GOT3 (cell line): ENCODE data around the gene ZC3H12D.
"Not testable (repeated sequence)": the region's sequence is repeated elsewhere in the genome, so short reads cannot be mapped to it uniquely, and the experiment has no call there.

Experiments used
- DNase-seq: peaks from one replicate; lab custom pipeline; 2025; ENCODE audit warnings: mixed read lengths; lab: John Stamatoyannopoulos, UW

ZC3H12D gene

DNA sequence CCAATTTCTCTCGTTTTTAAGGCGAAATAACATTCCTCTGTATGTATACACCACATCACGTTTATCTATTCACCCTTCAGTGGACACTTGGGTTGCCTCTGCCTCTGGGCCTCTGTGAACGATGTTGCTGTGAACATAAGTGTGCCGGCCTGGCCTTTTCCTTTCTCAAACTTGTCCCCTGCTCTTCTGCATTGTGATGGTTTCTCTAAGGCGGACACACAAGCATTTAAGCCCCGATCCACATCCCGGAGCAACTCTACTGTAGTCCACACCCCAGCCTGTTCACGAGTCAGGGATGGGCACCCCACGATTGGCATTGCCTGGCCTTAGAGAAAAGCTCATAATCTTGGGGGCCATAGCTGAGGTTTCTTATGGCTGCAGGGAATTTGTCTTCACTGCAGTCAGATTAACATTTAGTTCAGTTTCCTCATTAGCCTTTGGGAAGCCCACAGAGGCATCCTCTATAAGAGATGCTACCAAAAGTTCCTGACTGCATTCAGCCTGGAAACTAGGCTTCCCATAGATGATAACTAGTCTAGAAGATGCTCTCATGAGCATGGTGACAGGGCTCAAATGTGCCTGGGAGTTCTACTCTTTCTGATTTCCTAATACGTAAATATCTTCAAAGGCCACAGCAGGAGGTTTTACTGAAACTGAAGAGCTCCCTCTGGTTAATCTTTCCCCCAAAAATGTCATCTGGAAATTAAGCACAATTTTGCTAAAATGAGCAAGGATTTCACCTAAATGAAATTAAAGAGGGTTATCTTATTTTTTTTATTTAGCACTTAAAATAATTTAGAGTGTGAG, 762 bp downstream of the ZC3H12D start:
- no peak for DNase-seq

DNA sequence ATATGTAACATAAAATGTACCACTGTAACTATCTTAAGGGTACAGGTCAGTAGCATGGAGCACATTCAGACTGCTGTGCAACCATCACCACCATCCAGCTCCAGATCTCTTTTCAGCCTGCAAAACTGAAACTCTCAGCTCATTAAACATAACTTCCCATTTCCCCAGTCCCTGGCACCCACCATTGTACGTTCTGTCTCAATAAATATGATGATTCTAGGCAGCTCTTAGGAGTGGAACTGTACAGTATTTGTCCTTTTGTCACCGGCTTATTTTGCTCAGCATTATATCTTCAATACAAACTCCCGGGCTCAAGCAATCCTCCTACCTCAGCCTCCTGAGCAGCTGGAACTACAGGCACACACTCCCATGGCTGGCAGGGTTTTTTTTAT, 1.5 kb downstream of the ZC3H12D start:
- no peak for DNase-seq

- DNase-seq, result no peak
Measured at GRCh38 chr6:149482545-149483333, 2.1 kb downstream of the ZC3H12D start.

GRCh38 chr6:149480502-149481280, 4.1 kb downstream of the ZC3H12D start:
- DNase-seq, result no peak

DNA sequence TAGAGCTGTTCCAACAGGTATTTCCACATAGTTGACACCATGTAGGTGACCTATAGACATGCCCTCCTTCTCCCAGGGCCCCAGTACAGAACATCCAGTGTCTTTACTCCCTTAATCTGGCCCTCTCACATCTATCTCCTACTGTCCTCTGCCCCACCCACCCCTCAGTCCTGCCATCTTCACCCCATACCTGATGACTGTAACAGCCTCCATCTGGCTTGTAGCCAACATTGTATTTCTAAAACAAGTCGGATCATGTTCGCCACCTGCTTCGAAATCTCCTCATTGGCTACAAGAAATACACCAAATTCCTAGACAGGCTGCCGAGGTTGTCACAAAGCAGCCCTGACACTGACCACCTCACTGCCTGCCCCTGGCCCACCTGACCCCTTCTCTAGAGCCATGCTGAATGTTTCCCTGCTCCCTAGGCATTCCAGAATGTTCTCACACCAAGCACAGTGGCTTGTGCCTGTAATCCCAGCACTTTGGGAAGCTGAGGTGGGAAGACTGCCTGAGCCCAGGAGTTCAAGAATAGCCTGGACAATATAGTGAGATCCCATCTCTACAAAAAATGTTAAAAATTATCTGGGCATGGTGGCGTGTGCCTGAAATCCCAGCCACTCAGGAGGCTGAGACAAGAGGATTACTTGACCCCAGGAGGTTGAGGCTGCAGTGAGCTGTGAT, 6.0 kb downstream of the ZC3H12D start:
- no peak for DNase-seq

GRCh38 chr6:149477544-149477943, 7.3 kb downstream of the ZC3H12D start:
- no peak for DNase-seq

DNA sequence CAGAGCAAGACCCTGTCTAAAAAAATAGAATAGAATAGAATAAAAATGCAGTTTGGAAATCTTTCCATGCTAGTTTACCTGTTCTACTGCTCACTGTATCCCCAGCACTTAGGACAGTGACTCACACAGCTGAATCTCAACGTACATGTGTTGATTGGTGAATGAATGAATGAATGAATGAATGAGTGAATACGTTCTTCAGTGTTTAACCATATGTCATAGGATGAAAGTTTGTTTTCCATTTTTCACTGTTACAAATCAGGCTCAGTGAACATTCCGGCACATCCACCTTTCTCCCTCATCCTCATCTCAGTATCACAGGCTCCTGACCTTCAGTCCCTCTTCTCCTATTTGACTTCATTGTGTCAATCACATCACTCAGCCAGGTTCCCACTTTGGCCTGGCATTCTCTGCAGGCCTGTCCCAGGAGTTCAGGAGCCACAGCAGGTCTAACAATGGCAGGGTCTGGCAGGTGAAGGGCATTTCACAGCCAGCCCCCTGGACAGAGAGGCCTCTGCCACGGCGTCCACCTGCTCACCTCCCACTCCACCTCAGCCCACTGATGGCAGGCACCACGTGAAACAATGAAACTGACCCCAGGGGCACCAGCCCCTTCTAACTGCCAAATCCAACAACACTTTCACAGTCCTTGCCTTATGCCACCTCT, 7.9 kb downstream of the ZC3H12D start:
- DNase-seq, result no peak

DNA sequence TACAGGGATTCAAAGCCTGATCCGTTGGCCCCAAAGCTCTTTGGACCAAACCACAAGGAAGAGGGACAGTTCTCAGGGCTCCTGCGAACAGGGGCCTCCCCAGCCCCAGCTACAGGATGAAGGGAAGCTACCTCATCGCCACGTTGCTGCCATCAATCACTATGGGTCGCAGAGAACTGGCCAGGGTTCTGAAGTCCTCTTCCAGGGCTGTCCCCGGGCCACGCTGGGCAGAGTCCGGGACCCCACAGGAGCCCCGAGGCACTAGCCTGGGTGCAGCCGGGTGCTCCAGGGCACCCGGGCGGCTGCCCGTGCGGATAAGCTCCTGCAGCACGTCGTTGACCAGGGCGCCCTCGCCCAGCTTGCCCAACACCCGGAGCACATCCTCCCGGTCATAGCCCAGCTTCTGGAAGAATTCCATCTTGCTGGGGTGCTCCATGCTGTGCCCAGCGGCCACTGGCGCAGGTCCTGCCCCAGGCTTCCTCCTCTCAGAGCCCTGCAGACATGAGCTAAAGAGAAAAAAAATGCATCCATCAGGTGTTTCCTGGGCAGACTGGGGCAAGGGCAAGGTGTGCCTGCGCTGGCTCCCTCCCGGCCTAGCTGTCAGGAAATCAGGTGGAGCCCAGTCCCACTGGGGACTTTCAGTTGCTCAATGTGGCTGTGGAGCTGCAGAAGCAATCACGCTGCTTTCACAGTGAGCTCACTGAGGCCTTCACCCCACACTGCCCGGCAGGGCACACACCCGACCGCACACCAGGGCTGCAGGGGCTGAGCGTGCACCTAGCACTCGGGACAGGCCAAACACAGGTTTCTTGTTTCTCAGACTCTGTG, 10.5 kb downstream of the ZC3H12D start:
- no peak for DNase-seq

- no peak for DNase-seq
Measured at GRCh38 chr6:149473080-149474052, 11.4 kb downstream of the ZC3H12D start.

- no peak for DNase-seq
Measured at GRCh38 chr6:149472241-149472640, 12.6 kb downstream of the ZC3H12D start.

DNA sequence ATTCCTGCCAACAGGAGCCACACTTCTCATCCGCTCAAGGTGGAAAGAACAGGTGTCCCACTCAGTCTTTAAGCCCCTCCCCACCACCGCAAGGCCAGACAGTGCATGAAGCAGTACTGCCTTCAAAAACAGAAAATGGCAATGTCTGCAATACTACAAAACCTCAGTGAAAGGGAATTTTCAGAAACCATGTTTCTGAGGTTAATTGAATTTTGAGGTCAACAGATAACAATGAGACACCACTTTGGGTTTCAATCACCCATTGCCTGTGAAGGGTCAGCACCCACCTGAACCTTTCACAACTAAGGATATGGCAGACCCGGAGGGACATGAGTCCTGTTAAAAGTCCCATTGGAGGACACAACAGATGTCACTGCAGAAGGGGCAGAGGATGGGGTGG, 13.0 kb downstream of the ZC3H12D start:
- DNase-seq, result no peak

DNA sequence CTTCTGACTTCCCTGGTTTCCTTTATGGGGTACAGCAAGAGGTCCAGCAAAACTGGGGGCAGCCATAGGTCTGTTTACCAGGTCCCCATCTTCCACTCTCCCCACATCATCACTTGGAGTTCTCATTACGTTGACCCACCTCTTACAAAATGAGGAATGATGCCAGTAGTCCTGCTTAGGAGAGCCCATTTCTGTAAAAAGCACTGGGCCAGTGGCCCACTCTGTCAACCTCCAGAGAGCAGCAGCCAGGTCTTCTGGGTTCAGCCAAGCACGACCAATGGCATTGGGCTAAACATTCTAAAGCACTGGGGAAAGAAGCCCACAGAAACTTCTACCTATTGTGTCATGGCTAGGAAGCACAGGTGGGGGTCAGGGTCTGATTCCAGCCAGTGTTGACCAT, 13.9 kb downstream of the ZC3H12D start:
- no peak for DNase-seq

DNA sequence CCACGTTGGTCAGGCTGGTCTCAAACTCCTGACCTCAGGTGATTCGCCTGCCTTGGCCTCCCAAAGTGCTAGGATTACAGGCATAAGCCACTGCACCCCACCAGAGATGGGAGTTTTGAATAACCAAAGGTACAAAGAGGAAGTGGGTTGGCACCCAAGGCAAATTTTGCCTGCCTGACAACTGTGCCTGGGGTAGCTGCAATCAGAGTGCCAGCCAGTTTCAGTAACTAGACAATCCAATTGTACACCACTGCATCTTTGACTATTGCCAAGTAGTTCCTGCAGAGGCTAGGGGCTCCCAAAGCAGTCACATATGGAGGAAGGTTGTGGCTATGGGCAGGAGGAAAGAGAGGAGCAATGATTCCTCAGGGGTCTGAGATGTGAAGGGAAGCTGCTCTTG, 16.6 kb downstream of the ZC3H12D start:
- DNase-seq, result no peak

- DNase-seq, result no peak
Measured at GRCh38 chr6:149467265-149467664, 17.5 kb downstream of the ZC3H12D start.

DNA sequence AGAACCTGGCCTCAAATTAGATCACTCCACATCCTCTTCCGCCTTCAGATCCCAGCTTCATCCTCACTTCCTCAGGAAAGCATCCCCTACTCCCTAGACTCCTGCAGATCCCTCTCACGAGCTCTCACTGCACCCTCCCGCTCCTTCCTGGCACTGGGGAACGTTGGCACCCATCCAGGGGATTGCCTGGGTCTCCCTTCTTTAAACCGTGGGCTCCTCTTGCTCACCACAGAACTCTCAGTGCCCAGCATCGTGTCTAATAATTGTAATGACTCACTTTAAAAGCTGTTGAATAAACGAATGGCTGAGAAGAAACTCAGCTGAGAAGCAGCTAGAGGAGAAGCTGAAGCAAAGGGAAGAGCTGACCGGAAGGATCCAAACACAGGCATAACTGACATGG, 20.4 kb downstream of the ZC3H12D start:
- no peak for DNase-seq

- no peak for DNase-seq
Measured at GRCh38 chr6:149463781-149464180, 21.0 kb downstream of the ZC3H12D start.

GRCh38 chr6:149462712-149463111, 22.1 kb downstream of the ZC3H12D start:
- DNase-seq, result not testable (repeated sequence)

- no peak for DNase-seq
Measured at GRCh38 chr6:149461670-149462069, 23.1 kb downstream of the ZC3H12D start.

GRCh38 chr6:149460249-149460648, 24.6 kb downstream of the ZC3H12D start:
- not testable (repeated sequence) for DNase-seq
